ENCODE data around the gene TRABD2A.

DNA sequence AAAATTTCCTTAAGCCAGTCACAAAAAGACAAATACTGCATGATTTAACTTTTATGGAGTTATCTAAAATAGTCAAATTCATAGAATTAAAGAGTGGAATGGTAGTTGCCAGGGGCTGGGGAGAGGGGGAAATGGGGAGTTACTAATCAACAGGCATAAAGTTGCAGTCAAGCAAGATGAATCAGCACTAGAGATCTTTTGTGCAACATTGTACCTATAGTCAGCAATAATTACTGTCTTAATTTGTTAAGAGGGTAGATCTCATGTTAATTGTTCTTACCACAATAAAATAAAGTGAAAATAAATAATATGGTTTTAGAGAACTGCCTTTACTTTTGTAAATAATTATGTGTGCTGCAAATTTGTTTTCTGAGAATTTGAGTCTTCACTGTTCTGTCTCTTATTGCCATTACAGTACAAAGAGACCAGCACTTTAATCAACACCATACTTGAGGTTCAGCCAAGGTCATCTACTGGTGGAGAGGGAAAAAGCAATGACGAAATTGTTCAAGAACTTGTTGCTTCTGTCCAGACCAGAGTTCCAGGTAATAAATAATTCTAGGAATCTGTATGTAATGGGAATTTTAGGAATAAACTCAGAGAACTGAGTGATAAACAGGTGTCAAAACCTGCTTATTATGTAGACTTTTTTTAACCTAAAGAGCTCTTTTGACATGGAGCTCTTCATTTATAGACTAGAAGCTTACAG is 75.5 kb downstream of the TRABD2A start:
- TF ChIP-seq EZH2 (IDR thresholded peaks at IDR 0.05; ENCODE audit: insufficient read depth, poor library complexity, severe bottlenecking) (no peak), EZH2phosphoT487 (IDR thresholded peaks at IDR 0.05; ENCODE audit: insufficient read depth, low read depth) (no peak)

Data from GM23248 (cell line).